OCI-LY1 (cell line): Measurements from ENCODE around the gene DENND4B.

Source experiments
- H2AFZ ChIP-seq: fragments of 200-600 bp; sonication (generic), shearing (Covaris generic); 2 replicates; pipeline ENCODE4 v1.6.0; 2014; ENCODE audit warnings: antibody characterized with exemption, mild to moderate bottlenecking, low read length
- H3F3A ChIP-seq: fragments of 200-600 bp; sonication (generic), shearing (Covaris generic); 2 replicates; pipeline ENCODE4 v1.6.0; 2014; ENCODE audit warnings: mild to moderate bottlenecking, antibody characterized with exemption, low read length, moderate library complexity; ENCODE audit not compliant: insufficient read depth
- H3K27ac ChIP-seq: fragments of 200-600 bp; sonication (generic); 2 replicates; pipeline ENCODE4 v1.5.1; 2014; ENCODE audit warnings: low read length, mixed run types, mild to moderate bottlenecking, low read depth; ENCODE audit not compliant: poor library complexity, severe bottlenecking
- H3K27me3 ChIP-seq: fragments of 200-600 bp; sonication (generic); 2 replicates; pipeline ENCODE4 v1.6.0; 2014; ENCODE audit warnings: antibody characterized with exemption, mild to moderate bottlenecking, low read length, moderate library complexity; ENCODE audit not compliant: insufficient read depth
- H3K36me3 ChIP-seq: fragments of 200-600 bp; sonication (generic); 2 replicates; pipeline ENCODE4 v1.6.1; 2014; ENCODE audit warnings: mild to moderate bottlenecking, antibody characterized with exemption, low read length, moderate library complexity, mixed read lengths; ENCODE audit not compliant: insufficient read depth
- H3K4me1 ChIP-seq: fragments of 200-600 bp; sonication (generic); 2 replicates; pipeline ENCODE4 v1.5.1; 2014; ENCODE audit warnings: mild to moderate bottlenecking, low read length, moderate library complexity; ENCODE audit not compliant: insufficient read depth, severe bottlenecking
- H3K4me2 ChIP-seq: fragments of 200-600 bp; sonication (generic), shearing (Covaris generic); 2 replicates; pipeline ENCODE4 v1.6.1; 2014; ENCODE audit warnings: low read length
- H3K4me3 ChIP-seq: fragments of 200-600 bp; sonication (generic); 2 replicates; pipeline ENCODE4 v1.5.1; 2014; ENCODE audit warnings: low read length, low read depth, mild to moderate bottlenecking, mixed read lengths; ENCODE audit not compliant: poor library complexity, severe bottlenecking
- H3K79me2 ChIP-seq: fragments of 200-600 bp; shearing (Covaris generic); 2 replicates; pipeline ENCODE4 v1.6.1; 2016; ENCODE audit warnings: mixed run types, low read length, mixed read lengths; ENCODE audit not compliant: insufficient read depth
- H3K9ac ChIP-seq: fragments of 200-600 bp; sonication (generic), shearing (Covaris generic); 2 replicates; pipeline ENCODE4 v1.6.1; 2014; ENCODE audit warnings: mild to moderate bottlenecking, low read length, mixed read lengths
- H3K9me2 ChIP-seq: fragments of 200-600 bp; sonication (generic), shearing (Covaris generic); 2 replicates; pipeline ENCODE4 v1.6.1; 2014; ENCODE audit warnings: low read depth, mild to moderate bottlenecking, low read length, mixed read lengths
- H3K9me3 ChIP-seq: fragments of 200-600 bp; shearing (Covaris generic); 2 replicates; pipeline ENCODE4 v1.6.1; 2014; ENCODE audit warnings: low read length, mixed read lengths
- H4K20me1 ChIP-seq: fragments of 200-600 bp; sonication (generic), shearing (Covaris generic); 2 replicates; pipeline ENCODE4 v1.6.0; 2016; ENCODE audit warnings: mild to moderate bottlenecking, low read length; ENCODE audit not compliant: insufficient read depth
- CTCF ChIP-seq: fragments of 200-600 bp; sonication (generic), shearing (Covaris generic); IDR thresholded peaks from 2 replicates; pipeline ENCODE4 v1.5.1; 2017; ENCODE audit warnings: mild to moderate bottlenecking, antibody characterized with exemption, low read length, moderate library complexity, mixed read lengths
- EZH2 ChIP-seq: fragments of 200-600 bp; sonication (generic), shearing (Covaris generic); IDR thresholded peaks from 2 replicates; pipeline ENCODE4 v1.8.0; 2017; ENCODE audit warnings: borderline replicate concordance, mixed run types, mild to moderate bottlenecking, antibody characterized with exemption, low read length, moderate library complexity, mixed read lengths

The DENND4B gene

GRCh38 chr1:153942766-153943549 is 3.6 kb downstream of the DENND4B start:
- no peaks in the 10 kb centered on the region for H4K20me1 ChIP-seq

GRCh38 chr1:153941826-153942725 is 4.4 kb downstream of the DENND4B start:
- H4K20me1 ChIP-seq = no peaks in the 10 kb centered on the region
- no peaks in the 10 kb centered on the region for H3K9me2 ChIP-seq
- H3K4me3 ChIP-seq = no peak overlapping the region
- H3K27ac ChIP-seq = no peak overlapping the region
- H3K79me2 ChIP-seq = peaks cover 7% of the 10 kb centered on the region; the same call in 1 of the 2 replicates
- no peaks in the 10 kb centered on the region for H3K9me3 ChIP-seq
- H3K36me3 ChIP-seq = peaks cover 61% of the 10 kb centered on the region
- H3K4me1 ChIP-seq = peaks cover 18% of the 10 kb centered on the region
- H2AFZ ChIP-seq = no peak overlapping the region
- H3K27me3 ChIP-seq = no peaks in the 10 kb centered on the region
- no peak overlapping the region for H3K9ac ChIP-seq
- H3K4me2 ChIP-seq = no peak overlapping the region
- H3F3A ChIP-seq = peaks cover 2% of the 10 kb centered on the region; the same call in 1 of the 2 replicates
- no peak for TF ChIP-seq CTCF
- no peak for TF ChIP-seq EZH2

More at GRCh38 chr1:153942766-153943549, 3.6 kb downstream of the DENND4B start:
- no peaks in the 10 kb centered on the region for H3K27me3 ChIP-seq
- TF ChIP-seq EZH2 (no peak), CTCF (no peak)
- no peak overlapping the region for H3K27ac ChIP-seq
- no peak overlapping the region for H2AFZ ChIP-seq
- H3F3A ChIP-seq = peaks cover 4% of the 10 kb centered on the region; the same call in 1 of the 2 replicates
- H3K36me3 ChIP-seq = peaks cover 55% of the 10 kb centered on the region
- H3K9ac ChIP-seq = no peak overlapping the region
- H3K4me1 ChIP-seq = peaks cover 18% of the 10 kb centered on the region
- H3K79me2 ChIP-seq = peaks cover 7% of the 10 kb centered on the region; the same call in 1 of the 2 replicates
- H3K9me3 ChIP-seq = no peaks in the 10 kb centered on the region
- no peak overlapping the region for H3K4me2 ChIP-seq
- H3K4me3 ChIP-seq = no peak overlapping the region
- no peaks in the 10 kb centered on the region for H3K9me2 ChIP-seq

DNA sequence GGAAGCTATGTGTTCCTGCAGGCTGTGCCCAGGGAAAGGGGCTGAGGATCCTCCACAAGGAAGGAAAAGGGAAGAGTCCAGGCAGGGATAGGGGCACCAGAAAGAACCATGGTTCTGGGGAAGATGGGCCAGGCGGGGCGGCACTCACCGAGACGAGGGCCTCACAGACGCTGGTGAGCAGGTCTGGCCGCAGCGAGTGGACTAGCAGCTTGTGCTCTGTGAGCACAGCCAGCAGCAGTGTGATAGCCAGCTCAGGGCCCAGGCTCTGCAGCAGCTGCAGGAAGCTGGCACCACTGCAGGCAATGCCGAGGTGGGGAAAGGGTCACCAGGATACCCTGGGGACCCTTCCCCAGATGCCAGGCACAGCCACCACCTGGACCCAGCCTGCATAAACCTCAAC is 5.8 kb downstream of the DENND4B start:
- no peak overlapping the region for H2AFZ ChIP-seq
- H3F3A ChIP-seq = no peaks in the 10 kb centered on the region
- no peak overlapping the region for H3K9ac ChIP-seq
- H4K20me1 ChIP-seq = no peaks in the 10 kb centered on the region
- H3K9me3 ChIP-seq = no peaks in the 10 kb centered on the region
- TF ChIP-seq EZH2 = no peak
- no peak for TF ChIP-seq CTCF
- no peaks in the 10 kb centered on the region for H3K9me2 ChIP-seq
- H3K36me3 ChIP-seq = peaks cover 73% of the 10 kb centered on the region
- no peak overlapping the region for H3K4me3 ChIP-seq
- H3K79me2 ChIP-seq = peaks cover 7% of the 10 kb centered on the region; the same call in 1 of the 2 replicates
- peaks cover 13% of the 10 kb centered on the region for H3K4me1 ChIP-seq
- H3K4me2 ChIP-seq = no peak overlapping the region
- no peaks in the 10 kb centered on the region for H3K27me3 ChIP-seq
- no peak overlapping the region for H3K27ac ChIP-seq
